Measurements from ENCODE around the gene TP53I13.

The TP53I13 gene

GRCh38 chr17:29567554-29568330, 759 bp upstream of the TP53I13 start:
- DNase-seq, result peak; percentile 90

GRCh38 chr17:29569245-29569950, 897 bp downstream of the TP53I13 start:
- DNase-seq, result no peak

- no peak for DNase-seq
Measured at GRCh38 chr17:29570521-29570920, 2.0 kb downstream of the TP53I13 start.

- DNase-seq, result no peak
Measured at GRCh38 chr17:29571486-29571882, 3.0 kb downstream of the TP53I13 start.

GRCh38 chr17:29571883-29572681, 3.6 kb downstream of the TP53I13 start:
- no peak for DNase-seq

- peak; percentile 36 for DNase-seq
Measured at GRCh38 chr17:29572691-29573557, 4.4 kb downstream of the TP53I13 start.

- DNase-seq, result no peak
Measured at GRCh38 chr17:29573558-29573869, 5.0 kb downstream of the TP53I13 start.

GRCh38 chr17:29573871-29574731, 5.6 kb downstream of the TP53I13 start:
- no peak for DNase-seq

GRCh38 chr17:29574732-29575510, 6.4 kb downstream of the TP53I13 start:
- no peak for DNase-seq

GRCh38 chr17:29575511-29576213, 7.2 kb downstream of the TP53I13 start:
- DNase-seq, result no peak

- no peak for DNase-seq
Measured at GRCh38 chr17:29576214-29577000, 7.9 kb downstream of the TP53I13 start.

GRCh38 chr17:29577001-29577370, 8.5 kb downstream of the TP53I13 start:
- DNase-seq, result no peak

- no peak for DNase-seq
Measured at GRCh38 chr17:29577385-29578211, 9.1 kb downstream of the TP53I13 start.

GRCh38 chr17:29578626-29579485, 10.4 kb downstream of the TP53I13 start:
- DNase-seq, result no peak

- peak; percentile 94 for DNase-seq
Measured at GRCh38 chr17:29579866-29580771, 11.6 kb downstream of the TP53I13 start.

GRCh38 chr17:29581583-29582253, 13.2 kb downstream of the TP53I13 start:
- DNase-seq, result no peak
